Measurements from ENCODE around the gene NEIL3.

DNA sequence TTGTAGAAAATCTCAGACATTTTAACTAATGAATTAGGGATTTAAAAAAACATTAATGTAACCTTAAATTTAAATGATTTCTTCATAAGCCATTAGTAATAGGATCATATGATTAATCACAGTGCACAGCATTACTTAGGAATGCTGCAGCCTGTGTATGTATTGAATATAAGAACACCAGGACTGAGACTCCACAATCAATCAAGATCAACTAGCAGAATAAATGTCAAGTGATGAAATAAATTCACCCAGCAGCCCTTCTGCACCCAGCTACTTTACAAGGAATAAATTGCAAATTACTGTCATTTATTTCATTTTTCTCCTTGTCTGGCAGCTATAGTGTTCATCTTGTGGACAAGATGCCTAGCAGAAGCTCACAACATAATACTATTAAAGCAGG lies 46.5 kb downstream of the NEIL3 start:
- TF ChIP-seq POLR2A (IDR thresholded peaks at IDR 0.05; ENCODE audit: control extremely low read depth in 1 of 2, low read depth in 2 of 2, low read length in 2 of 2) (no peak), HDAC2 (IDR thresholded peaks at IDR 0.05; ENCODE audit: borderline replicate concordance in 1 of 2, low read depth in 2 of 2, low read length in 2 of 2) (no peak), SIRT6 (IDR thresholded peaks at IDR 0.05; ENCODE audit: low read length) (no peak), NRF1 (IDR thresholded peaks at IDR 0.05; ENCODE audit: low read depth, low read length) (no peak), EGR1 (IDR thresholded peaks at IDR 0.05; ENCODE audit: borderline replicate concordance, low read depth, low read length) (no peak), MAX (IDR thresholded peaks at IDR 0.05) (no peak), TCF12 (IDR thresholded peaks at IDR 0.05; ENCODE audit: low read depth, low read length) (no peak)
- TF ChIP-seq, protein P1, sequence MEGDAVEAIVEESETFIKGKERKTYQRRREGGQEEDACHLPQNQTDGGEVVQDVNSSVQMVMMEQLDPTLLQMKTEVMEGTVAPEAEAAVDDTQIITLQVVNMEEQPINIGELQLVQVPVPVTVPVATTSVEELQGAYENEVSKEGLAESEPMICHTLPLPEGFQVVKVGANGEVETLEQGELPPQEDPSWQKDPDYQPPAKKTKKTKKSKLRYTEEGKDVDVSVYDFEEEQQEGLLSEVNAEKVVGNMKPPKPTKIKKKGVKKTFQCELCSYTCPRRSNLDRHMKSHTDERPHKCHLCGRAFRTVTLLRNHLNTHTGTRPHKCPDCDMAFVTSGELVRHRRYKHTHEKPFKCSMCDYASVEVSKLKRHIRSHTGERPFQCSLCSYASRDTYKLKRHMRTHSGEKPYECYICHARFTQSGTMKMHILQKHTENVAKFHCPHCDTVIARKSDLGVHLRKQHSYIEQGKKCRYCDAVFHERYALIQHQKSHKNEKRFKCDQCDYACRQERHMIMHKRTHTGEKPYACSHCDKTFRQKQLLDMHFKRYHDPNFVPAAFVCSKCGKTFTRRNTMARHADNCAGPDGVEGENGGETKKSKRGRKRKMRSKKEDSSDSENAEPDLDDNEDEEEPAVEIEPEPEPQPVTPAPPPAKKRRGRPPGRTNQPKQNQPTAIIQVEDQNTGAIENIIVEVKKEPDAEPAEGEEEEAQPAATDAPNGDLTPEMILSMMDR (IDR thresholded peaks at IDR 0.05; ENCODE audit: control extremely low read depth in 1 of 3, insufficient read depth in 1 of 3, low read depth in 1 of 3, low read length in 3 of 3): no peak

All from H1 (cell line).